Spinal cord (tissue), 10 donors: ENCODE results near the gene PHLDA2. TPM values are rescaled to one million over a fixed set of nuclear protein-coding genes. Genes with fewer than 3 reads are reported as not detected.

Experiments
- DNase-seq, 6 donors: peaks; one replicate each; pipeline versions ENCODE4 v3.0.0 to v3.0.0-alpha.2; 2013 to 2015; ENCODE audit warnings: low spot score in 6 of 6, low read depth in 4 of 6
- H3K27ac ChIP-seq: one replicate; pipeline ENCODE4 v1.5.1; 2013; ENCODE audit warnings: low read depth, low read length, control low read depth
- H3K27me3 ChIP-seq: one replicate; pipeline ENCODE4 v1.6.1; 2013; ENCODE audit warnings: low read length; ENCODE audit not compliant: control insufficient read depth, insufficient read depth
- H3K36me3 ChIP-seq: one replicate; pipeline ENCODE4 v1.6.1; 2013; ENCODE audit warnings: low read length; ENCODE audit not compliant: control insufficient read depth, insufficient read depth
- H3K4me1 ChIP-seq: one replicate; pipeline ENCODE4 v1.6.1; 2013; ENCODE audit warnings: low read length; ENCODE audit not compliant: control insufficient read depth, insufficient read depth
- H3K4me3 ChIP-seq: one replicate; pipeline ENCODE4 v1.5.1; 2013; ENCODE audit warnings: low read depth, low read length, control low read depth
- H3K9me3 ChIP-seq: one replicate; pipeline ENCODE4 v1.6.1; 2013; ENCODE audit warnings: low read length; ENCODE audit not compliant: control insufficient read depth, insufficient read depth
- WGBS: methylation state at CpG from one replicate; pipeline ENCODE4 v1.1.5; 2013; ENCODE audit warnings: missing lambda C conversion rate; ENCODE audit not compliant: insufficient coverage; 5-methylcytosine and 5-hydroxymethylcytosine counted together
- polyA plus RNA-seq, 2 donors: library from polyadenylated mRNA; unstranded; fragments of 120-200 nt; gene quantifications; one replicate each; pipeline ENCODE4 v1.2.1, GENCODE V29; 2013; ENCODE audit not compliant: insufficient read length in 2 of 2
- total RNA-seq, 2 donors: library from RNA; depleted of rRNA in 1 of 2; stranded (reverse); fragments of 120-200 nt in 1 of 2; fragments of >200 nt in 1 of 2; gene quantifications; one replicate each; pipeline versions ENCODE4 v1.2.3 to v1.2.4, GENCODE V29; 2013 to 2014
- donor health status: healthy.

Gene PHLDA2
- total and polyA plus RNA-seq, 4 donors: 0.30 to 2.8 (median 1.4) TPM

- no peaks in the 10 kb centered on the region for H3K4me1 ChIP-seq
- H3K27me3 ChIP-seq: no peaks in the 10 kb centered on the region
- H3K36me3 ChIP-seq: peaks cover 63% of the 10 kb centered on the region
- 94% methylated on average over 7 of the region's 7 CpGs for WGBS
- no peak overlapping the region for H3K27ac ChIP-seq
- H3K4me3 ChIP-seq: no peak overlapping the region
- H3K9me3 ChIP-seq: no peaks in the 10 kb centered on the region
- DNase-seq: no peak
Measured at GRCh38 chr11:2963112-2963754, 34.0 kb upstream of the PHLDA2 start.

- no peak overlapping the region for H3K4me3 ChIP-seq
- H3K9me3 ChIP-seq: no peaks in the 10 kb centered on the region
- H3K4me1 ChIP-seq: no peaks in the 10 kb centered on the region
- H3K36me3 ChIP-seq: peaks cover 55% of the 10 kb centered on the region
- no peak overlapping the region for H3K27ac ChIP-seq
- no peak for DNase-seq
- H3K27me3 ChIP-seq: no peaks in the 10 kb centered on the region
- 71% methylated on average over 3 of the region's 5 CpGs for WGBS
Measured at GRCh38 chr11:2961080-2961479, 31.9 kb upstream of the PHLDA2 start.

GRCh38 chr11:2960139-2960538 is 30.9 kb upstream of the PHLDA2 start:
- WGBS: 100% methylated on average over 3 of the region's 7 CpGs
- Histone ChIP-seq H3K27ac (no peak overlapping the region), H3K27me3 (no peaks in the 10 kb centered on the region), H3K4me1 (no peaks in the 10 kb centered on the region), H3K36me3 (peaks cover 50% of the 10 kb centered on the region), H3K4me3 (no peak overlapping the region), H3K9me3 (no peaks in the 10 kb centered on the region)
- no peak for DNase-seq

GRCh38 chr11:2958251-2958650 is 29.0 kb upstream of the PHLDA2 start:
- no peaks in the 10 kb centered on the region for H3K27me3 ChIP-seq
- peaks cover 49% of the 10 kb centered on the region for H3K36me3 ChIP-seq

GRCh38 chr11:2955906-2956476 is 26.8 kb upstream of the PHLDA2 start:
- no peak overlapping the region for H3K4me3 ChIP-seq
- H3K36me3 ChIP-seq: peaks cover 56% of the 10 kb centered on the region
- H3K9me3 ChIP-seq: no peaks in the 10 kb centered on the region
- no peak for DNase-seq
- no peak overlapping the region for H3K27ac ChIP-seq
- 65% methylated on average over 6 of the region's 6 CpGs for WGBS
- no peaks in the 10 kb centered on the region for H3K4me1 ChIP-seq
- H3K27me3 ChIP-seq: no peaks in the 10 kb centered on the region

More at GRCh38 chr11:2958251-2958650, 29.0 kb upstream of the PHLDA2 start:
- no peak overlapping the region for H3K27ac ChIP-seq
- H3K9me3 ChIP-seq: no peaks in the 10 kb centered on the region
- H3K4me1 ChIP-seq: no peaks in the 10 kb centered on the region
- 100% methylated on average over 3 of the region's 3 CpGs for WGBS
- DNase-seq: no peak
- no peak overlapping the region for H3K4me3 ChIP-seq

GRCh38 chr11:2954263-2954662 is 25.0 kb upstream of the PHLDA2 start:
- no peak for DNase-seq
- peaks cover 59% of the 10 kb centered on the region for H3K36me3 ChIP-seq
- WGBS: 100% methylated on average over 1 of the region's 6 CpGs
- H3K4me3 ChIP-seq: no peak overlapping the region
- H3K27me3 ChIP-seq: no peaks in the 10 kb centered on the region
- H3K27ac ChIP-seq: no peak overlapping the region
- no peaks in the 10 kb centered on the region for H3K4me1 ChIP-seq
- no peaks in the 10 kb centered on the region for H3K9me3 ChIP-seq

GRCh38 chr11:2952290-2952689 is 23.1 kb upstream of the PHLDA2 start:
- WGBS: 89% methylated on average over 6 of the region's 6 CpGs
- no peak overlapping the region for H3K27ac ChIP-seq

GRCh38 chr11:2951231-2952110 is 22.3 kb upstream of the PHLDA2 start:
- no peaks in the 10 kb centered on the region for H3K27me3 ChIP-seq
- H3K27ac ChIP-seq: no peak overlapping the region
- H3K4me1 ChIP-seq: no peaks in the 10 kb centered on the region
- no peaks in the 10 kb centered on the region for H3K9me3 ChIP-seq
- DNase-seq: no peak
- peaks cover 67% of the 10 kb centered on the region for H3K36me3 ChIP-seq
- 86% methylated on average over 9 of the region's 9 CpGs for WGBS
- no peak overlapping the region for H3K4me3 ChIP-seq

More at GRCh38 chr11:2952290-2952689, 23.1 kb upstream of the PHLDA2 start:
- Histone ChIP-seq H3K4me3 (no peak overlapping the region), H3K9me3 (no peaks in the 10 kb centered on the region), H3K4me1 (no peaks in the 10 kb centered on the region), H3K36me3 (peaks cover 62% of the 10 kb centered on the region), H3K27me3 (no peaks in the 10 kb centered on the region)
- no peak for DNase-seq

GRCh38 chr11:2950825-2951224 is 21.6 kb upstream of the PHLDA2 start:
- Histone ChIP-seq H3K4me1 (peaks cover 3% of the 10 kb centered on the region), H3K27ac (no peak overlapping the region), H3K4me3 (no peak overlapping the region), H3K27me3 (no peaks in the 10 kb centered on the region), H3K36me3 (peaks cover 65% of the 10 kb centered on the region), H3K9me3 (no peaks in the 10 kb centered on the region)
- no CpG with 5 or more reads among the region's 1 CpG for WGBS
- no peak for DNase-seq
